Frontal cortex (tissue), 1 donor: ENCODE results near the gene PPFIBP2. TPM values are rescaled to one million over a fixed set of nuclear protein-coding genes. Genes with fewer than 3 reads are reported as not detected.

ENCODE experiments used
- total RNA-seq: library from RNA; depleted of rRNA; stranded (reverse); fragments of >200 nt; gene quantifications from one replicate; pipeline ENCODE4 v1.2.3, GENCODE V29; 2014

The PPFIBP2 gene
- total RNA-seq, 1 donor from 2014 or later = 11.4 TPM

Other genes with a start within 250 kb of the PPFIBP2 start
- gene OLFML1, start 28.5 kb upstream of the PPFIBP2 start, total RNA-seq = 1.6 TPM
- gene CYB5R2, start 159.5 kb downstream of the PPFIBP2 start, total RNA-seq = 2.0 TPM
- not detected for gene OVCH2, start 192.5 kb downstream of the PPFIBP2 start, total RNA-seq